ENCODE data around the gene CHRNA1.

The CHRNA1 gene

DNA sequence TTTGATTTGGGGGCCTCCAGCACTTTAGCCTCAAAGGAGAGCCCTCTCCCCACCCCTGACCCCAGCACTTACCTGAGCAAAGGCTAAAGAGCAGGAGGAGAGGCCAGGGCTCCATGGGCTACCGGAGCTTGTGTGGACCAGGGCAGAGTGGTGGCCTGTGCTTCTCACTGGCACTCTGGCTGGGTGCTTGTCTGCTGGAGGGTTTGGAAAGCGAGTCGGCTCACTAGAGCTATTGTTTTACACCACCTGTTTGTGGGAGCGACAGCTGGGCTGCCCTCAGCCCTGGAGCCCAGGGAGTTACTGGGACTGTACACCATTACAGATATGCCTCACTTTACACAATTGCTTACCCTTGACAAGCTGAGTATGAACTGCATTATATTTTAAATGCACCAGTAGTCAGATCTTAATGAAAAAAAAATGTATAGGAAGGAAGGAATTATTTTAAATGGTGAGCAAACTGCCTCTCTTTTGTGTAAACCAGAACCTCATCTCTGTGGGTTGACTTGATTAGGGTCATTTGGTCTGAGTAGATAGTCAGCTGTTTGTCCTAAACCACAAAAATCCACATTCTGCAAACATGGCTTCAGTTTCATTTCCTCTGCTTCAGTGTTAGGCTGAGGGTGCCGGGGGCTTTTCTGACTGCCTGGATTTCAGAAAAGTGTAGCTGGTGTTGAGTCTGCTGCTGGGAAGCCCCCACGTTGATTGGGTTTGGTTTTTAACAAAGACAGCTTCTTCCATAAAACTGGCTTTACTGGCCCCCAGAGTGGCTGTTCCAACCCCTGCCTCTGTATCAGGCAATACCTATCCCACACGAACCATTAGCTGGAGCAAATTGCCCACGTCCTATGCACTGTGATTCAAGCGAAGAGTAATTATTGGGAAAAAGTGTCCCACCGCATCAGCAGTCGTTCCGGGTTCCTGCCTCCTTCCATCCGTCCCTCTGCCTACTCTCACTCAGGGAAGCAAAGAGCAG, at the start of gene CHRNA1:
Gene CHRNA1, minus strand, starts transcription at position 193 of the 976 bp plus-strand sequence. Its CDS starts 78 bp downstream, at position 115.
- no peak for DNase-seq

DNA sequence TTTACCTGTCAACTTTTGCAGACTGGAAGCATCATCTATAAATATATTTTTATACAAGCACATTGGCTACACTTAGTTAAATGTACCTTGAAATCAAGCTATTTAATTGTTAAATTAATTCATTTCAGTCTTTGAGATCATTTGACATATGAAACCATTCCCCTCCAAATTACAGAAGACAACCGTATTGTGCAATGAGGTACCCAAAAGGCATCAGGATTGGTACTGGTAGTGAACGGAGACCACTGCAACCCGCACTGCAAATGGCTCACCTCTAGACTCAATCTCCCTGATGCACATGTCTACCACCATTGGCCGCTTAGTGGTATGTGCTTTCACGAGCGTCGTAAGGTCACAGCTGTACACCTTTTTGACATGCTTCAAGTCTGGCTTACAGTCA, 47.8 kb upstream of the CHRNA1 start:
- no peak for DNase-seq

DNA sequence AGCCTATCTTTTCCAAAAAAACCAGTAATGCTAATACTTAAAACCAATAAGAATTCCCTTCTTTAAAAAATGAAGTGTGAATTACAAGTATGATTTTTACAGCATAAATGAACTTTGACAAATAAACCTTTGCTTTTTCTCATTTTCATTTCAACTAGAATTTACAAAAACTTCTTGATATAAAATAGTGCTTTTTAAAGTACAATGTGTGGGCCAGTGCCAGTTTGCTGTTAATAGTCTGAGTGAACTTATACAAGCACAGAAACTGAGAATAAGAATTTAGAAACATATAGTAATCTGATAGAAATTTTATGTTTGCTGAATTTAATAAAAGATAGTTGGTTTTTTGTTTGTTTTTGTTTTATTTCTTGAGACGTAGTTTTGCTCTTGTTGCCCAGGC, 43.7 kb upstream of the CHRNA1 start:
- no peak for DNase-seq

DNA sequence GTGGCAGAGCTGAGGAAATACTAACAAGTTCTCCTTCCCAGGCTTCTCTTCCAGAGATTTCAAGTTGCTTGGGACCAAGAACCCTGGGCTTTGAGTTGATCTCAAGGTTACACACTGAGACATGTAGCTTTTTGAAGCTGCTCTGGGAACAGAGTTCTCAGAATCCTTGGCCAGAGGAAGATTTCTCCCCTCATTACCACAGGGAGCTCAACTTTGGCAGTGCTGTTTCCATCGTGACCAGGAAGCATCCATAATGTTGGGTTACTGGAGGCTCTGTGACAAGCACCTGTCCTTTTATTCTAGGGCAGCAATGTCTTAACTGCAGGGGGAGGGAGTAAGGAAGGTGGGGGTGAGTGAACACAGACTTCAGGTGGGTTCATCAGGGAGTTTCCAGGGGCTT, 41.5 kb upstream of the CHRNA1 start:
- no peak for DNase-seq

DNA sequence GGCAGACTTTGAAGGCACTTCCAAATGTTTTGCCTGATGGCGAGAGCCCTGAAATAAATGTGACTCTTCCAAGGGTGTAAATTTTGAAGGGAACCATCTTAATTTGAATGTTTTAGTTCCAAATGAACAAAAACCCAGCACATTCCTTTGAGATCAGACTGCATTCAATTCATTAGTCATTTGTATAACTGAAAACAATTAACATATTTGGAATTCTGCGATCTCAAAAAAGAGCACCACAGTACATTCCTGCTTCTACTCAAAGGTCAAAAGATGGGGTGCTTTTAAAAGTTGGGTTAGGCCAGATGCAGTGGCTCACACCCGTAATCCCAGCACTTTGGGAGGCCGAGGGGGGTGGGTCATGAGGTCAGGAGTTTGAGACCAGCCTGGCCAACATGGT, 38.2 kb upstream of the CHRNA1 start:
- DNase-seq = no peak

DNA sequence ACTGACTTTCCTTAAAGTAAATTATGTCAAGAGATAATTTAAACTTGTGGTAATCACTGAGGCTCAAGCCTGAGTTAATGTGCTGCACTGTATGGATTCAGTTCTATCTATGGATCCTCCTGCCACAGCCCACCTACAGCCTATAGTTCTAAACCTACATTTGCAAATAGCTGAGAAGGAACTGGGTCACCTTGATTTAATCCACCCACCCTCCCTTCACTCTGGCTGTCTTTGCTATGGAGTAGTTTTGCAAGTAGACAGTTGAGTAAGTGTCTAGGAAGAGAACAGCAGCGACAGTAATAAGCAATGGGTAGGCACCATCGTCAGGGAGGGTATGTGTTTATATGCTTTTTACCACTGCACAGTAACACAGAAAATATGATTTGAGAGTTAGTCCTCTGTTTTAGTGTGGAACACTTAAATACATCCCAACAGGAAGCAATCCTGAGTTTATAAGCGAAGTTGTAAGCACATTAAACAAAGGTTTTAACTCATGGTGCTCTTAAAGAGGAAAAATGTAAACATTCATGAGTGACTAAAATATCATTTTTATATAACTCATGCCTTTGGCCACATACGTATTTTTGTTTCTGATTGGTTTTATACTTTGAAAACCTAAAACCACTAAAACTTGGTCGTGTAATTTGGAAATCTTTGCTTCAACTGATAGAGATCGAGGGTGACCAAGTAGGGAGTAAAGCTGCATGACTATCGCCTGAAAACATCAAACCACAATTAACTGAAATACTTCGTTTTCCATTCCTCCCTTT, 36.3 kb upstream of the CHRNA1 start:
- DNase-seq = no peak

DNA sequence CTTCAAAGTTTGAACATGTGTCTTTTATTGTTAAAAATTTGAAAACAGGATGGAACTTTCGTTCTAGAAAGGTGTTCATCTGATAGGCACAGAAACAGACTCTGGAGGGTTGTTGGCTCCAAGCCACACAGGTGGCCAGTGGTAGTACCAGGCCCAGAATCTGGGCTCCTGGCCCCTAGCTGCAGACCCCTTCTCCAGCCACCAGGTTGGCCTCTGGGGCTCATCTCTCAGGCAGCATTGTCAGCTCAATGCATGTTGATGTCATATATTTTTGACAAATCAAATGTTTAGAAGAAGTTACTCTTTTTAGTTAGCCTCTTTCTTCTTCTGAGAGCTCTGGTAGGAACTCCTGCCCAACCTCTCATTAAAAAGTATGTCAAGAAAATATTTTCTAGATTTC, 34.5 kb upstream of the CHRNA1 start:
- DNase-seq = no peak

DNA sequence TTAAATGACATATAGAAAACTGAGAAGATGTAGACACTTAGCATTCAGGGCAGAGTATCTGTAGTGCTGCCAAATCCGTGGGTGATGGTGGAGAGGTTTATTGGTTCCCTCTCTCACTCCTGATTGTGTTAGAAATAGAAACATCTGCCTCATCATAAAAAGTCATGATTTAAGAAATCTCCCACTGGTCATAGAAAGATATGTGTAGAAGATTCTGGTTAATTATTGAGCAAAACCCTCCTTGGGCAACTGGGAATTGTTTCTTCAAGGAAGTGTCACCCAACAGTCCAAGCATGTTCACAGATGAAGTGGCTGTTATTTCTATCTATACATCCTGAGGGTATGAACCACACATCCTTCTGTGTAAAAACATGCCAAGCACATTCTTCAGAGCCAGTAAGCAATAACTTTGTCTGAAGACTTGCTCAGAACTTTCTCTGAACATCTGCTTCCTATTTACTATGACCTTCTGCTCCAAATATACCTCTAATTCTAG, 33.6 kb upstream of the CHRNA1 start:
- no peak for DNase-seq

DNA sequence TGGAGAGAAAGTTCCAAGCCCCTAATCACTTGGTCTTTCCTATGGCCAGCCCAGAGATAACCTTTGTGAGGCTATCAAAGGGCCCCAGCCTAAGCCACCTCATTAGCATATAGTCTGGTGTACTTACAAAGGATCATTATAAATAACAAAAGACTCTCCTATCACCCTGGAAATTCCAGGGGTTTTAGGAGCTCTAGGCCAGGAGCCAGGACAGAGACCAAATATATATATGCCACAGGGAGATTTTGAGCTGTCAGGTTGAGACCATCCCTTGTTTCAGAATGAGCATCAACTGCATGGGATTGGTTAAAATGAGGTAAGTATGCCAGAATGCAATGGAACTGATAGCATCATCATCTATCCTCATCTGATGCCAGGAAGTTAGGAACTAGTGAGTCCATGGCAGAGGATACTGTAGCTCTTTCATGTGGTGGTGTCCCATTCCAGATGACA, 32.1 kb upstream of the CHRNA1 start:
- no peak for DNase-seq

DNA sequence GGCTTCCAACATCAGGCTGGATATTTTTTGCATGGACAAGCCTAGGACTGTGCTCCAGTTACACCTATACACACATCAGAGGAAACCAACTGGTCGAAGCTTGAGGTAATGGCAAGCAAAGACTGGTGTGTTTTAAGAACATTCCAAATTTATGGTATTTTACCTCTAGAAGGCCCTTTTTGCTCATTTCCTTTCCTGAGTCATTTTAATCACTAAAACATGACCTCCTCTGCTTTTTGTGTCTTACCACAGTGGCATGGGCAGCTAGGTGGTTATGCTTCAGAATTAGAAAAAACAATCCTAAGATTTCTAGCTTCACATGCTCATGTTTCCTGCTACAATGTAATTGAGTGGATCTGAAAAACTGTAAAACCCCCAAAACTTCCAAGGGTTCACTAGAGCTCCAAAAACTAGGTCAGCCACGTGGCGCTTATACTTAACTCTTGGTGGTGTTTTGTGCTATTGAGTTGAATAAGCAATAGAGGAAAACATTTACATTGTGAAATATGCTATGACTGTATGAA, 30.6 kb upstream of the CHRNA1 start:
- no peak for DNase-seq

DNA sequence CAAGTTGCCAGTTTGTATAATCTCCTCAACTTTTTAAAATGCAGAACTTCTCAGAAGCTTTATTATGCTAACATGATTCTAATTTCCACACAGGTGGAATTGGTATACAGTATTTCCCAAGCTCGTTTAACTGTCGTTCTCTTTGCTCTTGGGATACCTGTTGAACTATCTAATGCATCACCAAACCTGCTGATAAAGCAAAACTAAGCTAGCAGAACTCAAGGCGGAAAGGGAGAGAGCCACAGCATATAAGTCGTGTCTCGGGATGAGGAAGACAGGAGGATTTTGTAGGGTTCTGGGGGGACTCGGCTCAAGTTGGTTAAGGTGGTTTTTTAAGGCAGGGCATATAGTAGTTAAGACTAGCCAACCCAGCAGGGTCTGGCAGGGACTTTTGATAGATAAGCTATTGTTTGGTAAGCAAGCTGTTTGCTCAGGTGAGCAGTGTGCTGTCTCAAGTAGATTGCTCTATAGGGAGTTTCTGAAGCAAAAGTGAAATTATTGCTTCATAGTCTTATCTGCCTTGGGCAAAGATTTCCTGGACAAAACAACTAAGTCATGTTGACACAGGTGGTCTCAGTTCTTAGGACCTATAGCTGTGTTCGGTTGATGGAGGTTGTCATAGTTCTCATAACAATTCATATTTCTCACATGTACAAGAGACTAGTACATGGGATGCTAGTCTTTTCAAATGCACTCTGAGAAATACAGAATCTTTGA, 28.2 kb upstream of the CHRNA1 start:
- DNase-seq = no peak

DNA sequence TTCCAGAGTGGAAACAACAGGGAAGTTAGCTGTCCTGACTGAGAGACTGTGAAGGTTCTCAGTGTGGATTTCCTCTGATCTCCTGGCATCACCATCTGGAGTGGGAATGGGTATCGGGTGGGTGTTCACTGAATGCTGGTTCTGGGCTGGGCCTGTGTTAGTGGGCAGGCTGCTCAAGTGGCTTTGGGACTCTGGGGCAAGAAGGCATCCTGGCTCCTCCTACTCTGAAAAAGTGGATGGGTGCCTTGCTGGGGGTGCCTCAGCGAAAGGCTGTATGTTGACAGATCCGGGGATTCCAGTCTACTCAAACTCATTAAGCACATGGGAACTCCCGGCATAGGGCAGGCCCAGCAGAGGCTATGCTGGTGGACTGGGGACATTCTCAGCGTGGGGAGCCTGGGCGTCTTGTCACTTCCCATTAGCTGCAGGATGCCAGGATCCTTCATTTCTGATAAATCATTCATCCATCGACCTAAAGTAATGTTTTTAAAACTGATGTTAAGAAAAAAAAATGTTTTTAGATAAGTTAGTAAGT, 27.5 kb upstream of the CHRNA1 start:
- no peak for DNase-seq

DNA sequence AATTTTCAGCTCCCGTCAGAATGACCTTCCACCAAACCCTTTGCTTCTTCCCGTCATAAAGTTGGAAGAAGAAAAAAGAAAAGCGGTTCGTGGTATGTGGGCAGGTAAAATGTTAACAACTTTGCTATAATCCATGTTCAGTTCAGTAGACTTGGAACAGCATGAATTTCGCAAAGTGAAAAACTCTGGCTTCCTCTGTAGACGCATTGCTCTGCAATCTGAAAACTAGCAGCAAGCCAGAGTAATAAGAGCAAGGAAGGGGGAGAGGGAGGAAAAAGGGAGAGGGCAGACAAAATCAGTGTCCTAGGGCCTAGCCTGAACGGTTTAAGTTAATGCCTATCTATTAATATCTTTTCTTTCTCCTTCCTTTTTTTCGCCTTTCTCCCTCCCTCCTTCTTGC, 26.7 kb upstream of the CHRNA1 start:
- no peak for DNase-seq

DNA sequence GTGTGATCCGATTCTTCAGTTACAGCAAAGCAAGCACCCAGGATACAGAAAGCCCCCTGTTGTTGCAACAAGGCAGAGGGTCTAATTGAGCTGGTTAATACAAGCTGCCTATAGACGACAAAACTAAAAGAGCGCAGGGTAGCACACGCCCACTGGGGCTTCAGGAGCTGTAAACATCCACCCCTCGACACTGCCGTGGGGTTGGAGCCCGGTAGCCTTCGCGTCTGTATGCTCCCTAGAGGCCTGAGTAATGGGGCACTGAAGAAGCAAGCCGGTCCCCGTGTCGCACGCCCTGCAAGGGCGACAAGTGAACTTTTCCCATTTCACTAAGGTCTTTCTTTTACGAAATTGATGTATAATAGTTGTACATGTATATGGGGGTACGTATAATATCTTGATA, 24.7 kb upstream of the CHRNA1 start:
- no peak for DNase-seq

DNA sequence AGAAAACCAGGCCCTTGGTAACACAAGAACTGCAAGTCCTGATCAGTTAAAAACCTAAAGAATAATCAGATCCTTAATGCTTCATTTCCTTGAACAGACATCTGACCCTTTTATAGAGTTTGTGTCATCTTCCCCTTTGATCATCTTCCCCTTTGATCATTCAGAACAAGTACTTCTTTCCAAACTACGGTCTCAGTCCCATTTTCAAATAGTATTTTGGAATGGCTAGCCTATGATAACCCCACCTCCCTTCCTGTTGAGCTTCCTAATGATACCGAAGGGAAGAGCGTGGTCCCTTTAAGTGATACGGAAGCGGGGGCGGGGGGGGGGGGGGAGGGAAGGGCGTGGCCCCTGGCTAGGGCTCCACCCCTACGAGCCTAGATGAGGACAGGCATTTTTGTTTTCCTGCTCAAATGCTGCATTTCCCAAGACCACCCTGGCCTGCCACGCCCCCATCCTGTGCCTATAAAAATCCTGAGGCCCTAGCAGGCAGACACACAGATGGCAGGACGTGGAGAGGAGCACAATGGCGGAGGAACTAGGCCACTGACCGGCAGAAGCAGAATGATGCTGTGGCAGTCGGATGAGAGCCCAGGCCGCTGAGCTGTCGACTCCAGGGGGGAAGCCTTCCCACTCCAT, 24.1 kb upstream of the CHRNA1 start:
- DNase-seq = no peak

DNA sequence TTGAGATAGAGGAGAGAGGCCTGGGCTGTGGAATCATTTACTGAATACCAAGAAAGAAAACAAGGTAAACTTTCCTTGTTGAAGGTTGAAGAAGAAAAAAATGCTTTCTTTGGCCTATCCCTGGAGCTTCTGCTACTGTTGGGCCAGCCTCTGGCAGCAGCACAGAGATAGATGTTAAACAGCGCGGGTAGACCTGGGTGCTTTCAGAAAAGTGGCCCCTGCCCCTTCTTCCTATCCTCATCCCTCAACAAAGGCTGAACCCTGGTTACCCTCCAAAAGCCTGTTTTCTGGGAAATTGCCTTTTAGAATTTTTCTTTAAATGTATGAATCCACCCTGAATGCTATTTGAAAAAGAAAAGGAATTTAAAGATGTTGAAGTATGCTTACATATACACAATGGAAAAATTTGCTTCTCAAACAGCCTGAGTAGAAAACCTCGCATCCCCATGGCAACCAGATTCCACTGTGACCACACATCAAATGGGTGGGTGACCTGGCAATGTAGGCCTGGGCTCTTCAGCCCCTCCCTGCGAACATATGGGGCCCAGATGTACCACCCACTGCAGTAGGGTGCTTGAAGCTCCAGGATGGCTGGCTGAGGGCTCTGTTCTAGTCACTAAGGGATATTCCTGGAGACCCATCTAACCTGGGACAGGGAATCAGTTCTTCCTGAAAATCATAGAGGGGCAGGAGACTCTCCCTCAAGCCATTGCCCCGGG, 23.4 kb upstream of the CHRNA1 start:
- no peak for DNase-seq

DNA sequence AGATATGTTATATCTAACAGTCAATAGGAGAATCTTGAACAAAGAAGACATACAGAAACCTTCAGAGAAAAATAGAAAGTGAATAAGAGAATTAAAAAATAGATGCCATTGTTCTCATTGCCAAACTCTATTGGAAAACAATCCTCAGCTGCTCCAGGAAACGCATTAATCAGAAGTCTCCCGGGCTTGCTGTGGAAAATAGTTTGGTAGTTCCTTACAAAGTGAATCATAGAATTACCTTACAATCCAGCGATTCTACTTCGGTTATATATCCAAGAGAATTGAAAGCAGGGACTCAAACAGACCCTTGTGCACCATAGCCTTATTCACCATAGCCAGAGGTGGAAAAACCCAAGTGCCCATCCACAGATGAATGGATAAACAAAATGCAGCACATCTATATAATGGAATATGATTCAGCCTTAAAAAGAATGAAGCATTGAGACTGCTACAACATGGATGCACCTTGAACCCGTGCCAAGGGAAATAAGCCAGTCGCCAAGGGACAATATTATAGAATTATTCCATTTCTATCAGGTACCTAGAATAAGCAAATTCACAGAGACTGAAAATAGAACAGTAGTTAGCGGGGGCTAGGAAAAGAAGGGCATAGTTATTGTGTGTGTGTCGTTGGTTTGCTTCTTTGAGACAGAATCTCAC, 21.9 kb upstream of the CHRNA1 start:
- no peak for DNase-seq

DNA sequence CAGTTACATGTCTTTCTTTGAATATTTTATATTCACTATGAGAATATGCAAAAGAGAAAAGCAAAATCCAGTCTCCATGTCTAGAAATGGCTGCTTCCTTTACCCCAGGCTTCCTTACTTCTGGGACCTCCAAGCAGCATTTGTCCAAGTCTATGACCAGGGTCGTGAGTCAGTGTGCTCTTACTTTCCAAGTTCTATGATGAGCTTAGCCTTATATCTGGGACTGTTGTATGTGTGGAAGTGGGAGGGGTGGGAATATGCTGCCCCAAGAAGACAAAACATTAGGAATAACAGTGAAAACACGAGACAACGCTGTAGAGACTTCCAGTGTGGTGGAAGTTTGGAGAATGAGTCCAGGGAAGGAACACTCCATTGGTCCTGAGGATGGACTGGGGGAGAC, 21.2 kb upstream of the CHRNA1 start:
- DNase-seq = no peak

DNA sequence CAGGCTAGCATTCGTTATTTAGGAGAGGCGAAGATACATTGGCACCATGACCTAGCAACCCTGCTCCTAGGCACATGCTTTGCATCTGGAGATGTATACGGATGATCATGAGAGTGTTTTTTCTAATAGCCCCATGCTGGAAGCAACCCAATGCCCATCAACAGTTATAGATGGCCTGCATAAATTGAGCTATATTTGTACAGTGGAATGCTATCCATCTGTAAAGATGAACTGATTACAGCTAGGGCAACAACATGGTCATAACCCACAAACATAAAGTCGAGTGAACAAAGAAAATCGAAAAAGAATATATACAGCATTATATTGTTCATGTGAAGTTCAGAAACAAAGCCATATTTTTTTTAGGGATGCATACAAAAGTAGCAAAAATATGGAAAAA, 20.6 kb upstream of the CHRNA1 start:
- no peak for DNase-seq

DNA sequence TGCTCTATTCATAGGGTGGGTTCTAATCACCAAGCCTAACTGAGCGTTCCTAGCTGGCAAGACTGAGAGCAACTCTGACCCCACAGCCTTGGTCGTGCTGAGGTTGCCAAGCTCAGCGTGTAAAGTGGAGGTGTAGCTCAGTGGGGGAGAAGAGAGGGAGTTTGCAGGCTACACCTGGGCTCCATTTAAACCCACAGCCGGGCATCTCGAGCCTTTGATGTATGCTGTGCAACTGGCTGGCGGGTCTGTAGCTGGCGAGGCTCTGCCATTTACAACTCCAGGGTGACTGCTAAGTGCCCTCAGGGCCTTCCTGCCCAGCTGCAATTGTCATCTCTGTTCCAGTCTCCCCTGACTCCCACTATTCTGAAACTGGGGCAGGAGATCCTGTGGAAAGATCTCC, 20.0 kb upstream of the CHRNA1 start:
- DNase-seq = no peak

DNA sequence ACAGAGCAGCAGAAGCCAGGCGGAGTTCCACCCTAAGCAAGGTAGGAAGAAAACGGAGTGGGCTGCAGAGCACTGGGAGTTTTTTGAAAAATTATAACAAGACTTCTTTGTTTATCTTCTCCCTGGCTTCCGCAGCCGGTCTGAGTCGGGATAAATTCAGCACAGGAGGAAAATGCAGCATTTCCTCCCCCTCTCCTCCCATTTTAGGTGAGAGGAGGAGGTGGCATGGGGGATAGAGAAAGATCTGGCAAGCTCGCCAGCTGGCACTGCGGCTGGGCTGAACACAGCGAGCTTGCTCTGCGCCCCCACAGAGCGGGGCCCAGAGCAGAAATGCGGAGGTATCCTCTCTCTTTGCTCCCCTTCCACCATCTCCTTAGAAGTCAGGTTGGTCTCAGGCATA, 17.7 kb upstream of the CHRNA1 start:
- no peak for DNase-seq

Data from activated CD4-positive, alpha-beta T cell treated with anti-CD3 and anti-CD28 coated beads, Interleukin-2, amount 50 U/mL, for 4 hours (primary cell).